ENCODE data around the gene WDR91. TPM values are rescaled to one million over a fixed set of nuclear protein-coding genes. Genes with fewer than 3 reads are reported as not detected.

The WDR91 gene
- total and polyA plus RNA-seq, 8 donors, result 6.3 to 79.4 (median 15.5) TPM

- H3K36me3 ChIP-seq, result peaks cover 37 to 72% (median 61%) of the 10 kb centered on the region in 4 donors
- TF ChIP-seq POLR2AphosphoS5 (IDR thresholded peaks at IDR 0.05) (no peak), EP300 (IDR thresholded peaks at IDR 0.05) (no peak), POLR2A (IDR thresholded peaks at IDR 0.05) (no peak)
- TF ChIP-seq, protein P1, sequence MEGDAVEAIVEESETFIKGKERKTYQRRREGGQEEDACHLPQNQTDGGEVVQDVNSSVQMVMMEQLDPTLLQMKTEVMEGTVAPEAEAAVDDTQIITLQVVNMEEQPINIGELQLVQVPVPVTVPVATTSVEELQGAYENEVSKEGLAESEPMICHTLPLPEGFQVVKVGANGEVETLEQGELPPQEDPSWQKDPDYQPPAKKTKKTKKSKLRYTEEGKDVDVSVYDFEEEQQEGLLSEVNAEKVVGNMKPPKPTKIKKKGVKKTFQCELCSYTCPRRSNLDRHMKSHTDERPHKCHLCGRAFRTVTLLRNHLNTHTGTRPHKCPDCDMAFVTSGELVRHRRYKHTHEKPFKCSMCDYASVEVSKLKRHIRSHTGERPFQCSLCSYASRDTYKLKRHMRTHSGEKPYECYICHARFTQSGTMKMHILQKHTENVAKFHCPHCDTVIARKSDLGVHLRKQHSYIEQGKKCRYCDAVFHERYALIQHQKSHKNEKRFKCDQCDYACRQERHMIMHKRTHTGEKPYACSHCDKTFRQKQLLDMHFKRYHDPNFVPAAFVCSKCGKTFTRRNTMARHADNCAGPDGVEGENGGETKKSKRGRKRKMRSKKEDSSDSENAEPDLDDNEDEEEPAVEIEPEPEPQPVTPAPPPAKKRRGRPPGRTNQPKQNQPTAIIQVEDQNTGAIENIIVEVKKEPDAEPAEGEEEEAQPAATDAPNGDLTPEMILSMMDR (IDR thresholded peaks at IDR 0.05), result no peak
- peaks cover 18 to 45% (median 26%) of the 10 kb centered on the region in 4 donors for H3K9me3 ChIP-seq
- peak in 1 of 2 donors; percentile 22 for DNase-seq
- H3K4me3 ChIP-seq, result no peak overlapping the region
- no peak overlapping the region for H3K27ac ChIP-seq
- H3K27me3 ChIP-seq, result no peaks in the 10 kb centered on the region
- 96 to 99% (median 98%) methylated on average over 31 of the region's 31 CpGs for WGBS, 5 donors
- intact Hi-C loops (cut with DNase I; ENCODE audit: low total_unique reads), result no loop called here
- H3K4me1 ChIP-seq, result peaks cover 5 to 15% (median 10%) of the 10 kb centered on the region in 4 donors
These were observed 29.2 kb downstream of the WDR91 start for GRCh38 chr7:135181929-135182678.

DNA sequence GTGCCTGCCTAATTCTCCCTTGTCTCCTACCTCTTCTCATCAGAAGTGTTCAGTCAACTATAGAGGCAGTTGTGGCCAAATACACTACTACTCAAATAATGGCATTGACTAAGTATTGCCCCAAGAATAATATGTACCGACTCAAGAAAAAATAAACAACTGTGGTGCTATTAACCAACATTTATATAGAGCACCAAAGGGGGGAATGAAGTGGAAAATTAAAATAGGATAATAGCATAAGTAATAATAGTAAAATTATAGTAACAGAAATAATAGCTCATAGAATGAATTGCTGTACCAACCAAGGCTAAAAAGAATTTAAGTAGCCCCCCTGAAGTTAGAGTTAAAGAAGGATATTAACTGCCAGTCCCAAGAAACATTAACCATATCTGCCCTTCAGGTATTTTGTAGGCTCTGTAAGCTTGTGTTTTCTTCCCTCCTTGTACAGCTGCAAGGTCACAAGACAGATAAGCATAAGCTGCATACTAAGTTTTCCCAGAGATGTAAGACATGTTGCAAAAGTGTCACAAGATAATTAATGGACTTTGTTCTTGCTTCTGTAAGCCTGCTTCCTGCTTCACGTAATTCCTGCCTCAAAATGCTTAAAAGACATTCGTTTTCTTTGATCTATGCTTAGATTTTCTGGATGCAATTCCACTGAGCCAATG is 29.9 kb downstream of the WDR91 start:
- Histone ChIP-seq H3K9me3 (peaks cover 18 to 45% (median 26%) of the 10 kb centered on the region in 4 donors), H3K36me3 (peaks cover 30 to 64% (median 54%) of the 10 kb centered on the region in 4 donors), H3K4me3 (no peak overlapping the region), H3K27ac (no peak overlapping the region), H3K27me3 (no peaks in the 10 kb centered on the region), H3K4me1 (peaks cover 5 to 15% (median 10%) of the 10 kb centered on the region in 4 donors)
- DNase-seq, result no peak
- intact Hi-C loops (cut with DNase I; ENCODE audit: low total_unique reads), result no loop called here
- no peak for TF ChIP-seq POLR2AphosphoS5 (IDR thresholded peaks at IDR 0.05)
- TF ChIP-seq EP300 (IDR thresholded peaks at IDR 0.05), result no peak
- TF ChIP-seq, protein P1 (IDR thresholded peaks at IDR 0.05), result no peak
- no peak for TF ChIP-seq POLR2A (IDR thresholded peaks at IDR 0.05)
- 83 to 95% (median 85%) methylated on average over 3 of the region's 3 CpGs for WGBS, 5 donors

GRCh38 chr7:135180122-135180521 is 31.2 kb downstream of the WDR91 start:
- WGBS, 5 donors, result 86 to 97% (median 94%) methylated on average over 5 of the region's 5 CpGs
- Histone ChIP-seq H3K9me3 (peaks cover 18 to 45% (median 26%) of the 10 kb centered on the region in 4 donors), H3K27me3 (no peaks in the 10 kb centered on the region), H3K36me3 (peaks cover 17 to 52% (median 41%) of the 10 kb centered on the region in 4 donors), H3K4me1 (peaks cover 5 to 15% (median 10%) of the 10 kb centered on the region in 4 donors), H3K4me3 (no peak overlapping the region), H3K27ac (peak overlapping the region; percentile 78 to 87 (median 82))
- DNase-seq, result no peak
- intact Hi-C loops (cut with DNase I; ENCODE audit: low total_unique reads), result no loop called here
- TF ChIP-seq POLR2A (IDR thresholded peaks at IDR 0.05) (no peak), POLR2AphosphoS5 (IDR thresholded peaks at IDR 0.05) (no peak), EP300 (IDR thresholded peaks at IDR 0.05) (no peak)
- TF ChIP-seq, protein P1 (IDR thresholded peaks at IDR 0.05), result no peak

- peaks cover 5 to 15% (median 10%) of the 10 kb centered on the region in 4 donors for H3K4me1 ChIP-seq
- peak; percentile 80 to 88 for DNase-seq
These were observed 31.9 kb downstream of the WDR91 start for GRCh38 chr7:135179321-135179925.

More at GRCh38 chr7:135179321-135179925, 31.9 kb downstream of the WDR91 start:
- TF ChIP-seq EP300 (IDR thresholded peaks at IDR 0.05) (no peak), POLR2AphosphoS5 (IDR thresholded peaks at IDR 0.05) (peak; percentile 9 to 68 (median 47)), POLR2A (IDR thresholded peaks at IDR 0.05) (no peak)
- TF ChIP-seq, protein P1 (IDR thresholded peaks at IDR 0.05), result no peak
- Histone ChIP-seq H3K27ac (peak overlapping the region; percentile 78 to 87 (median 82)), H3K36me3 (peaks cover 10 to 45% (median 34%) of the 10 kb centered on the region in 4 donors), H3K27me3 (no peaks in the 10 kb centered on the region), H3K4me3 (no peak overlapping the region), H3K9me3 (peaks cover 18 to 45% (median 26%) of the 10 kb centered on the region in 4 donors)
- 27 to 58% (median 42%) methylated on average over 8 of the region's 8 CpGs for WGBS, 5 donors
- intact Hi-C loops (cut with DNase I; ENCODE audit: low total_unique reads), result no loop called here
